Ecto neural progenitor cell (in vitro differentiated cells): ENCODE data around the gene RNF208.
"Not testable (repeated sequence)": the region's sequence is repeated elsewhere in the genome, so short reads cannot be mapped to it uniquely, and the experiment has no call there.

Source experiments
- DNase-seq: peaks from one replicate; pipeline ENCODE4 v3.0.0-alpha.2; 2018; ENCODE audit warnings: low spot score

The RNF208 gene

GRCh38 chr9:137253717-137254623, 31.9 kb upstream of the RNF208 start:
- DNase-seq, result peak; percentile 71

DNA sequence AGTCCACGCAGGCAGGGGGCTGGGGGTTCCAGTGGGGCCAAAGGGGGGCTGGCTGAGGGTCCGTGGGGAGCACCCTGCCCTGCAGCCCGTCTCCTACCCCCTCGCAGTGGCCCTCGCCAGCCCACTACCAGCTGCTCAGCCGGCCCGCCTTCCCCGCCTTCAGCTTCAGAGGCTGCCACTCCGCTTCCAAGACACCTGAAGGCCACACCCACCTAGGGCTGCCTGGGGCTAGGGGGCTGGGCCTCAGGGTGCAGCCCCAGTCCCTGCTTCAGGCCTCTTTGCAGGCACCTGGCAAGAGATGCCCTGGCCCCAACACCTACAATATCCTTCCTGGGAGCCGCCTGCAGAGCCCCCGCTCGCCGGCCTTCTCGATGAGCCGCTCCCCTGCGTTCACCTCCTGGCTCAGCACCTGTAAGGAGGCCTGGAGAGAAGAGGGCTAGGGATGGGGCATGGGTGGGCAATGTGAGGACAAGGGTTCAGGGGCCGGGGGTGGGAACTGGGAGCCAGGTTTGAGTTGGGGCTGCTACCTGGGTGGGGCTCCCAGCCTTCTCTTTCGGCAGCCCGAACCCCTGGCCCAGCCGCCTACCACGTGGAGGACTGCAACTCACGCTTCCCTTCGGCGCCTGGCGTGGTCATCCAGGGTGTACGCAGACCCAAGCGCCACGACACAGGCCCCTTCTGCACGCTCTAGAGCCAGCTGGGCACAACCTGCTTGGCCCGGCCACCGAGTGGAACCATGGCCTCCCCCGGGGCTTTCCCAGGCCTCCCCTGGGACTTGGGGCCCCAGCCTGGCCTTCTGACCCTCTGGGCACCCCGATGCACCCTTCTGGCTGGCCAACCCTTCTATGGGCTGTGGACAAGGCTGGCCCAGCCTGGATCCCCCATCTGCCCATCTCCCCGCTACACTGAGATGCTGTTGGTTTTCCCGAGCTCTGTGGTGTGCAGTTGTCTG, 30.8 kb upstream of the RNF208 start:
- DNase-seq, result no peak

GRCh38 chr9:137251490-137252268, 29.6 kb upstream of the RNF208 start:
- no peak for DNase-seq

GRCh38 chr9:137251194-137251461, 29.1 kb upstream of the RNF208 start, which contains the start of gene STPG3:
Gene STPG3 (plus strand): TSS chr9:137251286. CDS start chr9:137251287, 1 bp downstream.
- DNase-seq, result no peak

DNA sequence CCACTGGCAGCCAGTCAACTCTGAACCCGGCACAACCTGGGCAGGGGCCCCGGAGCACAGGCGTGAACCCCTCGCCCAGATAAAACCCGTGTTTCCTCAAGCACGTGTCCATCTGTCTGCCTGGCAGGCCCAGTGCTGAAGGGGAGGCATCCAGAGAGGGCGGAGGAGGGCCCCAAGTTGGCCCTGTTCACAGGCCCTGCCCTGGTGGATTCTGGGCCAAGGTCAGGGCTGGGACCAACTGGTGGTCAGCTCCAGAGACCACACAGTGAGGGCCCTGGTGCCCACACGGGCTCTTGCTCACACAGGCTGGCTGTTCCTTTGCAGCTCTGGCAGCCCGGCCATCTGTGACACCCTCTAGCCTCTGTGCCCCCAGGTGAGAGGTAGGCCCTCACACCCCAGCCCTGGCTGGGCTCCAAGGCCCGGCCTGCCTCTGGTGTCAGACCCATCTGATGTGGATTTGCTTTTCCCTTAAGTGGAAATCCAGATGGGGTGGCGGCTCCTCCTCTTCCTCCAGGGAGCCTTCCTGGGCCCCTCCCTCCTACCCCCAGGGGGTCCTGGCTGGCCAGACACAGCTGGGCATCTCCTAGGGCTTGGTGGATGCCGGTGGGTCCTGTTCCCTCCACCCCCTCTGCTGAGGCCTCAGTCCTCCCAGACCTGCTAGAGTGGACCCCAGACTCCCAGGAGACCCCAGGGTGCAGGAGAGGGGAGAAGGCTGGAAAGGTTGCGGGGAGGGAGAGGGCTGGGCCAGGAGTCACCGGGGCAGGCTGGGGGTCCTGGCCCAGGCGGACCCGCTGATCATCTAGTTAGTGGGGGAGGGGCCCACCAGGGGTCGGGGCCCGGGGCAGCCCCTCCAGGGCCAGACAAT, 28.5 kb upstream of the RNF208 start:
- no peak for DNase-seq

DNA sequence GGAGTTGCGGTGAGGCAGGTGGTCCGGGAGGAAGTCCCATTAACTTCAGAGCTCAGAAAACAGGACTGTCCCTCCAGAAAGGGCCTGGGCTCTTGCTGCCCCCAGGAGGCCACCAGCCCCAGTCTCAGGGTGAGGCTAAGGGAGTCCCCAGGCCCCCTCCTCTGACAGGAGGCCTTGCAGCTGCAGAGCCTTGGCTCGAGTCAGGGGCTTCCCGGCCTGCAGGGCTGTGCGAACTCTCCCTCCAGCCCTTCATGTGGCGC, 25.8 kb upstream of the RNF208 start:
- DNase-seq, result no peak

- DNase-seq, result no peak
These were observed 25.3 kb upstream of the RNF208 start for GRCh38 chr9:137247135-137247915.

DNA sequence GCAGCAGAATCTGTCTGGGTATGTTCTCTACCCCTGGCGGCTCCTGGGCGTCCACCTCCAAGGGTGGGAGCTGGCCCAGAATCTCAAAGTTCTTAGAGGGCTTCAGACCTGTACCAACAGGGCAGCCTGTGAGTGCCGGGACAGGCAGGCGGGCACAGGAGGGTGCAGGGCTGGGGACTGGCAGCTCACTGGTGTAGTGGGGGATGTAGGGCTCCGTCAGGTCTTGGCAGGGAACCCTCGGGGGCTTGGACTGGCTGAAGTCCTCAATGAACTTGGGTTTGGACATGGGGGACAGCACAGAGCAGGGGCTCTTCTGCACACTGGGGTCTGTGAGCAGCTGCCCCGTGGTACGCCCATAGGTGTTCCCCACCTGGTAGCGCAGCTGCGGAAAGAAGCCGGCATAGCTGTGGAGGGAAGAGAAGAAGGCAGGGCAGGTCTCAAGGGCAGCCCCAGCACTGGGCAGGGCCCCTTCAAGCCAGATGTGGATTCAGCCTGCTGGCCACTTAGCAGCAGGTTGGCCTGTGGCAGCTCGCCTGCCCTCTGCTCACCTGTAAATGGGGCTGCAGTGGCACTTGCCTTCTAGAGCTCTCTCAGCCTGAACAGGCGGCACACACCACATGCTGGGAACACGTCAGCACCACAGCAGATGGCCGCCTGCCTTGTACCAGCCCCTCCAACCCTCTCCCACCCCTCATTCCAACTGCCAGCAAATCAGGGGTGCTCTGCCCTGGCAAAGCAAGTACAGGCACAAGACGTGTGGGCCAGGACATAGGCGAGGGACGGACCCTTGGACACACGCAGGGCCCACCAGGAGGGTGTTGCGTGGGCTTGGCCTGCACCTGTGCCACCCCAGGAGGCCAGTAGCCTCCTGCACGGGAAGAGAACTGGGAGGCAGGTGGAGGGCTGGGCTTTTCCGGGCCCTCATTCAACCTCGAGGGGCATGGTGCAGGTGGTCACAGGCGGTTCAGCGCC, 23.7 kb upstream of the RNF208 start:
- DNase-seq, result no peak

DNA sequence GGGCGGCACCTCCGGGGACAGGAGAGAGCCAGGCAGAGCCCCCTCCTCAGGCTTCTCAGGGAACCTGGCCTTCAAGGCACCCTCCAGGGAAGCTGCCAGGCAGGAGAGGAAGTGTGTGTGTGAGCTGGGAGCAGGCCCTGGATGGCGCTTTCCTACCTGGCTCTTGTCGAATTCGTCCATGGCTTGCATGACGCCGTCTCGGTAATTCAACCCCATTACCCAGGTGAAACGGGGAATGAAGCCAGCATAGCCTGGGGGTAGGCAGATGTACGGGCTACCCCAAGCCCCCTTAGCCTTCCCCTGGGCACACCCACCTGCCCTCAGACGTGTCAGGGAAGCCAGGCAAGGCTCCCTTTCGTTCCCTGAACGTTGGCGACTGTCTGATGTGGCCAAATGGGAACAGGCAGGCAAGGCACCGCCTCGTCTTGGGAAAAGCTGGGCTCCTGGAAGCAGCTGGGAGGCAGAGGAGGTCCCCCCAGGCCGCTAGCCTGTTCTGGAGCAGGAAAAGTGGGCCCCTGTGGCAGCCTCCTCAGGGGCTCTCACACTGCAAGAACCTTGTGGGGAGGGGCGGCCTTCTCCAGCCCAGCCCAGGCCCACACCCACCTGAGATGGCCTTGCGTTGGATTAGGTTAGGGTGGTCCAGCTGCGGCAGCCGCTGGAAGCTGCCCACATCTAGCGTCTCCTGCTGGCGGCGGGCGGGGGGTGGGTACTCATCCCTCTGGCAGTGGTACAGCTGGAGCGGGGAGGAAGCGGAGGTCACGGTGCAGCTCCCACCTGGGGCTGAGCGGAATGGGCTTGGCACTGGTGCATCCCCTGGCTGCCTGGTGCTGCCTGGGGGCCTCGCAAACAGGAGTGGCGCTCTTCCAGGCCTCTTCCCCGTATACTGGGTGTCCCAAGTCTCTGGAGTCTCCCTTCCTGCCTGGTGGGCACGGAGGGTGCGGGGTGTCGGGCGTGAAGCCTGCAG, 22.7 kb upstream of the RNF208 start:
- DNase-seq, result no peak

- DNase-seq, result no peak
These were observed 21.8 kb upstream of the RNF208 start for GRCh38 chr9:137243626-137244485.

DNA sequence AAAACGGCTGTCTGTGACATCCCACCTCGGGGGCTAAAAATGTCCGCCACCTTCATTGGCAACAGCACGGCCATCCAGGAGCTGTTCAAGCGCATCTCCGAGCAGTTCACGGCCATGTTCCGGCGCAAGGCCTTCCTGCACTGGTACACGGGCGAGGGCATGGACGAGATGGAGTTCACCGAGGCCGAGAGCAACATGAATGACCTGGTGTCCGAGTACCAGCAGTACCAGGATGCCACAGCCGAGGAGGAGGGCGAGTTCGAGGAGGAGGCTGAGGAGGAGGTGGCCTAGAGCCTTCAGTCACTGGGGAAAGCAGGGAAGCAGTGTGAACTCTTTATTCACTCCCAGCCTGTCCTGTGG, 21.2 kb upstream of the RNF208 start:
- not testable (repeated sequence) for DNase-seq

- DNase-seq, result no peak
These were observed 20.5 kb upstream of the RNF208 start for GRCh38 chr9:137242269-137243203.

DNA sequence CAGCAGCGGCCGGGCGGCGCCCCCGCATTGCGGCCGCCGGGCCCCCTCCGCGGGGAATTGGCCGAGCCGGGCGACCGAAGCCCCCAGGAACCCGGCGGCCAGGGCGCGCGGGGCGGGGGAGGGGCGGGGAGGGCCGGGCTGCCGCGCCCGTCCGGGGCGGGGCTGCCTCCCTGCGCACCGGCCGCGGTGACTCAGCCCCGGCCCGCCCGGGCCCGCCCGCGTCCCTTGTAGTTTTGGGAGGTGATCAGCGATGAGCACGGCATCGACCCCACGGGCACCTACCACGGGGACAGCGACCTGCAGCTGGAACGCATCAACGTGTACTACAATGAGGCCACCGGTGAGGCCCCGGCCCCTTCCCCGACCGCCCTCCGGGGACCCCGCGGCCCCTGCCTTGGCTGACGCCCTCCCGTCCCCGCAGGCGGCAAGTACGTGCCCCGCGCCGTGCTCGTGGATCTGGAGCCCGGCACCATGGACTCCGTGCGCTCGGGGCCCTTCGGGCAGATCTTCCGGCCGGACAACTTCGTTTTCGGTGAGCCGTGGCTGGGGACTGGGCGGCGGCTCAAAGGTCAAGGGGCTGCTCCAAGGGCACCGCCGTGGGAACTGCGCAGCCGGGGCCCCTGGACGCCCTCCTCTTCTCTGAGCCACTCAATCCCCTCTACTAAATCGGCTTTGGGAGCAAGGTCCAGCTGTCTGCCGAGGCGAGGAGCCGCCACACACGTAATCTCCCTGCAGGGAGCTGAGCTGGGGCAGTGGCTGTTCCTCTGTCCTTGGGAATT, 19.6 kb upstream of the RNF208 start:
- no peak for DNase-seq

DNA sequence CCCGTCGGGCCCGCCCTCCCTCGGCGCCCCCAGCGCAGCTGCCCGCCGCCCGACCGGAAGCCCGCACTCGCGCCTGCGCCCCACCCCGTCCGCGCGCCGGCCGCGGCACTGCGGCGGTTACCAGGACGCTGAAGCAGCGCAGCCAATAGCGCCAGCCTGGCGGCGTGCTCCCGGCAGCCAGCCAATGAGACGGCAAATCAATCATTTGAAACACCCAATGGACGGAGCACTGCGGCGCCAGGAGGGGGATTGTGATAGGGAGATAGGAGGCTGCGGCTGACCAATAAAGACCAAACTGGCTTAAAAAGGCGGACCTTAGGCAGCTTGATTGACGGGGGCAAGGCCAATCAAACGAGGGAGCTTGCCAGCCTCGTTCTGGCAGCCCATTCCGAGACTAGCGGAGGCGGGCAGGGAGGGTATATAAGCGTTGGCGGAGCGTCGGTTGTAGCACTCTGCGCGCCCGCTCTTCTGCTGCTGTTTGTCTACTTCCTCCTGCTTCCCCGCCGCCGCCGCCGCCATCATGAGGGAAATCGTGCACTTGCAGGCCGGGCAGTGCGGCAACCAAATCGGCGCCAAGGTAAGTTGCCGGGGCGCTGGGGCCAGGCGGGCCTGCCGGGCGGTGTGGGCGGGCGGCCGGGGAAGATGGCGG, 18.9 kb upstream of the RNF208 start, which contains the start of gene TUBB4B:
TSS of gene TUBB4B (plus strand) at position 447 of the 649 bp plus-strand sequence. CDS start at position 521, 74 bp downstream.
- DNase-seq, result peak; percentile 98
